ENCODE data around the gene PIGT.
"Not testable (repeated sequence)": the region's sequence is repeated elsewhere in the genome, so short reads cannot be mapped to it uniquely, and the experiment has no call there.

The PIGT gene

GRCh38 chr20:45470937-45471336, 55.0 kb downstream of the PIGT start:
- ChIA-PET POLR2A (no interaction called here), CTCF (interaction anchor here (0.9 to 2.1 kb wide), 6 partner anchors 9 to 177 kb away, joined by 3 to 8 read pairs (median 4); no protein-coding TSS in a partner anchor)
- DNase-seq (ENCODE audit: extremely low spot score), result no peak
- peak; percentile 13 for TF ChIP-seq CTCF (IDR thresholded peaks at IDR 0.05; ENCODE audit: control extremely low read depth, extremely low read depth, low read depth, missing control alignments)

GRCh38 chr20:45472286-45472685, 56.3 kb downstream of the PIGT start:
- CTCF ChIA-PET; DNase-seq (ENCODE audit: extremely low spot score); POLR2A ChIA-PET: not testable (repeated sequence)

Data from GM10248 (cell line).